Trophoblast cell (in vitro differentiated cells and primary cell): ENCODE measurements around the gene ST6GALNAC1.
"Not testable (repeated sequence)": the region's sequence is repeated elsewhere in the genome, so short reads cannot be mapped to it uniquely, and the experiment has no call there.

Source experiments
- DNase-seq, 2 donors: peaks; one replicate each; pipeline ENCODE4 v3.0.0-alpha.2; 2016
- H2AFZ ChIP-seq: 2 replicates; pipeline ENCODE4 v1.6.1; 2013; ENCODE audit warnings: low read length, moderate library complexity, mild to moderate bottlenecking; ENCODE audit not compliant: insufficient read depth, poor library complexity
- H2AK5ac ChIP-seq: 2 replicates; pipeline ENCODE4 v1.6.1; 2013; ENCODE audit warnings: mild to moderate bottlenecking, low read length
- H2BK120ac ChIP-seq: 2 replicates; pipeline ENCODE4 v1.6.1; 2013; ENCODE audit warnings: low read length, mild to moderate bottlenecking, moderate library complexity; ENCODE audit not compliant: insufficient read depth, poor library complexity
- H2BK12ac ChIP-seq: 2 replicates; pipeline ENCODE4 v1.6.1; 2013; ENCODE audit warnings: mild to moderate bottlenecking, low read length, moderate library complexity
- H2BK5ac ChIP-seq: 2 replicates; pipeline ENCODE4 v1.6.1; 2013; ENCODE audit warnings: low read length, low read depth, moderate library complexity, mild to moderate bottlenecking; ENCODE audit not compliant: poor library complexity
- H3K14ac ChIP-seq: 2 replicates; pipeline ENCODE4 v1.6.1; 2013; ENCODE audit warnings: mild to moderate bottlenecking, low read length
- H3K18ac ChIP-seq: 2 replicates; pipeline ENCODE4 v1.6.1; 2013; ENCODE audit warnings: mild to moderate bottlenecking, low read length
- H3K23ac ChIP-seq: 2 replicates; pipeline ENCODE4 v1.6.1; 2013; ENCODE audit warnings: low read length
- H3K27ac ChIP-seq: 2 replicates; pipeline ENCODE4 v1.5.1; 2013; ENCODE audit warnings: low read depth, mild to moderate bottlenecking, inconsistent platforms, low read length, moderate library complexity
- H3K27me3 ChIP-seq: 2 replicates; pipeline ENCODE4 v1.6.1; 2013; ENCODE audit warnings: inconsistent platforms, mild to moderate bottlenecking, low read length, moderate library complexity; ENCODE audit not compliant: insufficient read depth
- H3K36me3 ChIP-seq, 2 experiments: 1 replicate in 1 of 2; 2 replicates in 1 of 2; pipeline ENCODE4 v1.6.1; 2013; ENCODE audit warnings: low read length in 2 of 2, mild to moderate bottlenecking in 2 of 2, moderate library complexity in 1 of 2; ENCODE audit not compliant: insufficient read depth in 2 of 2, control insufficient read depth in 1 of 2
- H3K4ac ChIP-seq: 2 replicates; pipeline ENCODE4 v1.6.1; 2013; ENCODE audit warnings: low read depth, mild to moderate bottlenecking, low read length, moderate library complexity
- H3K4me1 ChIP-seq, 2 experiments: 1 replicate in 1 of 2; 2 replicates in 1 of 2; pipeline ENCODE4 v1.6.1; 2013; ENCODE audit warnings: low read length in 2 of 2, mild to moderate bottlenecking in 2 of 2, moderate library complexity in 1 of 2; ENCODE audit not compliant: insufficient read depth in 2 of 2, control insufficient read depth in 1 of 2
- H3K4me2 ChIP-seq: 2 replicates; pipeline ENCODE4 v1.6.1; 2013; ENCODE audit warnings: inconsistent platforms, mild to moderate bottlenecking, low read length, moderate library complexity
- H3K4me3 ChIP-seq: 2 replicates; pipeline ENCODE4 v1.5.1; 2013; ENCODE audit warnings: mild to moderate bottlenecking, low read depth, low read length, inconsistent platforms
- H3K79me1 ChIP-seq: one replicate; pipeline ENCODE4 v1.6.1; 2013; ENCODE audit warnings: low read length
- H3K79me2 ChIP-seq: 2 replicates; pipeline ENCODE4 v1.6.1; 2013; ENCODE audit warnings: low read length, mild to moderate bottlenecking; ENCODE audit not compliant: control insufficient read depth, insufficient read depth, poor library complexity
- H3K9ac ChIP-seq: 2 replicates; pipeline ENCODE4 v1.6.1; 2013; ENCODE audit warnings: mild to moderate bottlenecking, low read length
- H3K9me3 ChIP-seq: 2 replicates; pipeline ENCODE4 v1.6.1; 2013; ENCODE audit warnings: low read depth, mild to moderate bottlenecking, control low read depth, inconsistent platforms, low read length; ENCODE audit not compliant: insufficient read depth
- H4K12ac ChIP-seq: 2 replicates; pipeline ENCODE4 v1.6.1; 2013; ENCODE audit warnings: low read depth, mild to moderate bottlenecking, low read length, moderate library complexity
- H4K8ac ChIP-seq: 2 replicates; pipeline ENCODE4 v1.6.1; 2013; ENCODE audit warnings: low read depth, mild to moderate bottlenecking, low read length, moderate library complexity
- H4K91ac ChIP-seq: one replicate; pipeline ENCODE4 v1.6.1; 2013; ENCODE audit warnings: low read depth, mild to moderate bottlenecking, low read length, moderate library complexity
- WGBS: extraction: QIAGEN DNeasy Blood & Tissue Kit; methylation state at CpG from one replicate; pipeline ENCODE4 v1.1.7; 2013; ENCODE audit warnings: missing lambda C conversion rate; ENCODE audit not compliant: insufficient read length, insufficient coverage; ENCODE audit errors: extremely low coverage; 5-methylcytosine and 5-hydroxymethylcytosine counted together

ST6GALNAC1 gene

DNA sequence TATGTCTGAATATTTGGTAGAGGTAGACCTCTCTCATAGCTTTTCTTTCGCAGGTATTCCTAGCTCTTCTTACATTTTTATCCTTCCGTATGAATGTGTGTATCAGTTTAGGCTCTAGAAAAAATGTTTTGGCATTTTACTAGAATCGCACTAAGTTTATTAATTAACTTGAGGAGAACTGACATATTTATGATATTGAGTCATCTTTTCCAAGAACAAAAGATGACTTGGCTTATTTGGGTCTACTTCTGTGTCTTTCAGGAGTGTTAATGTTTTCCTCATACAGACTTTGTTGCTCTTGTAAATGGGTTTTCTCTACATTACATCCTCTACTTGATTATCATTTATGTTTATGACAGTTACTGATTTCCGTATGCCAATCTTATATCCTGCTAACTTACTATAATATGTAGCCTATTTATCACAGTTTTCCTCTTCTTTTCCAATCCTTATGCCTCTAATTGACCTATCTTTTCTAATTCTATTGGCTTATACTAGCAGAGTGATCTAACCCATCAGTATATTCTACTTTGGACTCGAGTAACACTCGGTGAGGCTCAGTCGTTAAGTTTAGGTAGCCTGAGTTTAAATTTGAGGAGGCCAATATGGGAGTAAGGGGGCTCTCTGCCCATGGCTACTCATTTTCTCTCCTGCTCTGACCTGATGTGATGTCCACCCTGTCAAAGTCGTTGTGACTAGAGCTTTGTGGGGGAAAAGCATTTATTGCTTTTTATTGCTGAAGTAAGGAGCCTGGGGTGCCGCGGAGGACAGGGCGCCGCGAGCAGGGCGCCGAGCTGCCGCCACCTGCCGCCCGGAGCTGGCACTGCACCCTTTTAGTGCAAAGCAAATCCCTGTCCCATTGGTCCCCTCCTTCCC is 20.0 kb downstream of the ST6GALNAC1 start:
- no peak overlapping the region for H3K27ac ChIP-seq
- H3K23ac ChIP-seq, result no peak overlapping the region
- H2BK120ac ChIP-seq, result no peak overlapping the region
- no peak overlapping the region for H2BK5ac ChIP-seq
- peaks cover under 1% of the 10 kb centered on the region for H3K9me3 ChIP-seq
- H3K4ac ChIP-seq, result no peak overlapping the region
- H4K12ac ChIP-seq, result no peak overlapping the region
- H3K4me1 ChIP-seq, result no peaks in the 10 kb centered on the region
- no peak overlapping the region for H2AK5ac ChIP-seq
- no peak overlapping the region for H3K18ac ChIP-seq
- WGBS, result no CpG with 5 or more reads among the region's 18 CpGs
- no peaks in the 10 kb centered on the region for H3K27me3 ChIP-seq
- H4K91ac ChIP-seq, result no peak overlapping the region
- no peak overlapping the region for H3K9ac ChIP-seq
- H3K79me2 ChIP-seq, result no peaks in the 10 kb centered on the region
- H3K36me3 ChIP-seq, result no peaks in the 10 kb centered on the region
- no peak overlapping the region for H4K8ac ChIP-seq
- H3K79me1 ChIP-seq, result no peaks in the 10 kb centered on the region
- peak; percentile 58 to 80 for DNase-seq
- H2BK12ac ChIP-seq, result no peak overlapping the region
- no peak overlapping the region for H2AFZ ChIP-seq
- H3K4me3 ChIP-seq, result no peak overlapping the region
- no peak overlapping the region for H3K14ac ChIP-seq
- no peak overlapping the region for H3K4me2 ChIP-seq

DNA sequence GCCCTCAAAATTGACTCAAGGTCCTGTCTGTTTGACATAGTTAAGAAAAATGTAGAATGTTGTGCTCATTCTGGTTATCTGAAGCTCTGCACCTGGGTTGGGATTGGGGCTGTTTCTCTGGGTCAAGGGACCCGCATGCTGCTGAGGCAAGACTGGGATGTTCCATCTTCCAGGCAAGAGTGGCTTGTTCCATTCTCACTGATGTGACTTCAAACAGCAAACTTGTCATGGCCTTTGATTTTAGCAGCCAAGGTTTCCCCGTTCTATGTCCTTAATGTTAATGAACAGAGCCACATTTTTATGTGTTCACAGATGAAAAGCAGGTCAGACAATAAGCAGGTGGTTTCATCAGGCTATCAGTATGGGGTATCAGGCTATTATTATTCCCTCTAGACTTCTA is 25.7 kb downstream of the ST6GALNAC1 start:
- H3K9me3 ChIP-seq, result peaks cover 10% of the 10 kb centered on the region
- no peak overlapping the region for H2BK12ac ChIP-seq
- H3K9ac ChIP-seq, result no peak overlapping the region
- H3K23ac ChIP-seq, result no peak overlapping the region
- no peak overlapping the region for H2BK120ac ChIP-seq
- no peaks in the 10 kb centered on the region for H3K36me3 ChIP-seq
- peaks cover 0 to 3% of the 10 kb centered on the region in 2 experiments for H3K4me1 ChIP-seq
- peaks cover under 1% of the 10 kb centered on the region for H3K79me1 ChIP-seq
- no peaks in the 10 kb centered on the region for H3K27me3 ChIP-seq
- no peak overlapping the region for H4K91ac ChIP-seq
- H4K12ac ChIP-seq, result no peak overlapping the region
- WGBS, result no CpG with 5 or more reads among the region's 2 CpGs
- no peak overlapping the region for H4K8ac ChIP-seq
- H3K4me3 ChIP-seq, result no peak overlapping the region
- no peak overlapping the region for H3K27ac ChIP-seq
- no peaks in the 10 kb centered on the region for H3K79me2 ChIP-seq
- H2AFZ ChIP-seq, result no peak overlapping the region
- DNase-seq, result no peak
- H3K4me2 ChIP-seq, result no peak overlapping the region
- H3K14ac ChIP-seq, result no peak overlapping the region
- no peak overlapping the region for H2BK5ac ChIP-seq
- H3K18ac ChIP-seq, result no peak overlapping the region
- H3K4ac ChIP-seq, result no peak overlapping the region
- no peak overlapping the region for H2AK5ac ChIP-seq

DNA sequence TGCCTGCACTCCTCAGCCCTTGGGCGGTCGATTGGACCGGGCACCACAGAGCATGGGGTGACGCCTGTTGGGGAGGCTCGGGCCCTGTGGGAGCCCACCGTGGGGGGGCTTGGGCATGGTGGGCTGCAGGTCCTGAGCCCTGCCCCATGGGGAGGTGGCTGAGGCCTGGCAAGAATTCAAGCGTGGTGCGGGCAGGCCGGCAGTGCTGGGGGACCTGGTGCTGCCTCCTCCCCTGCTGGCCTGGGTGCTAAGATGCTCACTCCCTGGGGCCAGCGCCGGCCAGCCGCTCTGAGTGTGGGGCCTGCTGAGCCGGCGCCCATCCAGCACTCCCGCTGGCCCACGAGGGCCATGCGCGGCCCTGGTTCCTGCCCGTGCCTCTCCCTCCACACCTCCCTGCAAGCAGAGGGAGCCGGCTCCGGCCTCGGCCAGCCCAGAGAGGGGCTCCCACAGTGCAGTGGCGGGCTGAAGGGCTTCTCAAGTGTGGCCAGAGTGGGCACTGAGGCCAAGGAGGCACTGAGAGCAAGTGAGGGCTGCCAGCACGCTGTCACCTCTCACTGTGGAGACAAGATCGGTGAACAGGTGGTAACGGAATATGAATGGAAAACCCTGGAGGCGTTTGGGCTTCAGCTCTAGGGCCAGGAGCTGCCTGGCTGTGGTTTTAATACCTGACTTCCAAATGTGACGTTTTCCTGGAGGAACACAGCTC is 28.5 kb downstream of the ST6GALNAC1 start:
- WGBS, result no CpG with 5 or more reads among the region's 28 CpGs
- no peak overlapping the region for H2BK120ac ChIP-seq
- H3K36me3 ChIP-seq, result no peaks in the 10 kb centered on the region
- H4K91ac ChIP-seq, result no peak overlapping the region
- no peak overlapping the region for H3K23ac ChIP-seq
- H2BK12ac ChIP-seq, result no peak overlapping the region
- H3K27ac ChIP-seq, result no peak overlapping the region
- H4K12ac ChIP-seq, result no peak overlapping the region
- H3K4me3 ChIP-seq, result no peak overlapping the region
- H3K9ac ChIP-seq, result no peak overlapping the region
- no peak overlapping the region for H4K8ac ChIP-seq
- no peak overlapping the region for H3K4ac ChIP-seq
- DNase-seq, result no peak
- no peak overlapping the region for H3K14ac ChIP-seq
- H2AK5ac ChIP-seq, result no peak overlapping the region
- no peaks in the 10 kb centered on the region for H3K79me2 ChIP-seq
- H3K79me1 ChIP-seq, result peaks cover 2% of the 10 kb centered on the region
- H3K27me3 ChIP-seq, result no peaks in the 10 kb centered on the region
- H3K9me3 ChIP-seq, result peaks cover 10% of the 10 kb centered on the region
- H3K4me2 ChIP-seq, result no peak overlapping the region
- H3K18ac ChIP-seq, result no peak overlapping the region
- no peak overlapping the region for H2AFZ ChIP-seq
- peaks cover 0 to 9% of the 10 kb centered on the region in 2 experiments for H3K4me1 ChIP-seq
- H2BK5ac ChIP-seq, result no peak overlapping the region

DNA sequence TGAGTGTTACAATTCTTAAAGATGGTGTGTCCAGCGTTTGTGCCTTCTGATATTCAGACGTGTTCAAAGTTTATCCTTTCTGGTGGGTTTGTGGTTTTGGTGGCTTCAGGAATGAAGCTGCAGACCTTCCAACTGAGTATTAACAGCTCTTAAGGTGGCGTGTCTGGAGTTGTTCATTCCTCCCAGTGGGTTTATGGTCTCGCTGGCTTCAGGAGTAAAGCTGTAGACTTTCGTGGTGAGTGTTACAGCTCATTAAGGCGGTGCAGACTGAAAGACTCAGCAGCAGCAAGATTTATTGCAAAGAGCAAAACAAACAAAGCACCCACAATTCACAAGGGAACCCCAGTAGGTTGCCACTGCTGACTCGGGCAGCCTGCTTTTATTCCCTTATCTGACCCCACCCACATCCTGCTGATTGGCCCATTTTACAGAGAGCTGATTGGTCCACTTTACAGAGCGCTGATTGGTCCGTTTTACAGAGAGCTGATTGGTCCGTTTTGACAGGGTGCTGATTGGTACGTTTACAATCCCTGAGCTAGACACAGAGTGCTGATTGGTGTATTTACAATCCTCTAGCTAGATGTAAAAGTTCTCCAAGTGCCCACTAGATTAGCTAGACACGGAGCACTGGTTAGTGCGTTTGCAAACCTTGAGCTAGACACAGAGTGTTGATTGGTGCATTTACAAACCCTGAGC is 29.3 kb downstream of the ST6GALNAC1 start:
- H3K4me1 ChIP-seq, H2BK5ac ChIP-seq, H3K4me2 ChIP-seq, H4K8ac ChIP-seq, H3K4ac ChIP-seq, H2AFZ ChIP-seq, H2BK12ac ChIP-seq, H3K36me3 ChIP-seq, H3K23ac ChIP-seq, H3K79me2 ChIP-seq, H3K14ac ChIP-seq, H2BK120ac ChIP-seq, H3K18ac ChIP-seq, H3K79me1 ChIP-seq, H3K9ac ChIP-seq, H3K9me3 ChIP-seq, DNase-seq, H3K27ac ChIP-seq, H4K12ac ChIP-seq, H3K4me3 ChIP-seq, H2AK5ac ChIP-seq, H3K27me3 ChIP-seq, H4K91ac ChIP-seq: not testable (repeated sequence)
- WGBS, result no CpG with 5 or more reads among the region's 13 CpGs
